Measurements from ENCODE around the gene STK10.

DNA sequence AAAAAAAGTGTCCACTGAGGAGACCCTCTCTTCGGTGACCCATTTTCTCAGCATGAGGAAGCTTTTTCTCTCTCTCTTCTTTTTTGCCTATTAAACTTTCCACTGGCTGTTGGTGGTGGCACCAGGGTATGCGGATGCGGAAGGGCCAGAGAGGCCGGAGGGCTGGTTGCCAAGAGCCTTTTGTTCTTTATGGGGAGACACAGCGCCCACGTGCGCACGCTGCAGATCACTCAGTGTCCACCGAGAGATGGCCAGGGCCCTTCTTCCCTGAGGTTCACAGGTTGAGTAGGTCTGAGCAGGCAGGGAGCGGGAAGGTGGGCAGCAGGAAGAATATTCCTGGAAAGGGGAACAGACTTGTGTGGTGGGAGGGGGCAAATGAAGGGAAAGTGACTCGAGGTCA, 69.1 kb downstream of the STK10 start:
- TF ChIP-seq, protein P1, sequence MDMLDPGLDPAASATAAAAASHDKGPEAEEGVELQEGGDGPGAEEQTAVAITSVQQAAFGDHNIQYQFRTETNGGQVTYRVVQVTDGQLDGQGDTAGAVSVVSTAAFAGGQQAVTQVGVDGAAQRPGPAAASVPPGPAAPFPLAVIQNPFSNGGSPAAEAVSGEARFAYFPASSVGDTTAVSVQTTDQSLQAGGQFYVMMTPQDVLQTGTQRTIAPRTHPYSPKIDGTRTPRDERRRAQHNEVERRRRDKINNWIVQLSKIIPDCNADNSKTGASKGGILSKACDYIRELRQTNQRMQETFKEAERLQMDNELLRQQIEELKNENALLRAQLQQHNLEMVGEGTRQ (IDR thresholded peaks at IDR 0.05; ENCODE audit: borderline replicate concordance, low read depth, low read length), result no peak
- TF ChIP-seq, protein P2, sequence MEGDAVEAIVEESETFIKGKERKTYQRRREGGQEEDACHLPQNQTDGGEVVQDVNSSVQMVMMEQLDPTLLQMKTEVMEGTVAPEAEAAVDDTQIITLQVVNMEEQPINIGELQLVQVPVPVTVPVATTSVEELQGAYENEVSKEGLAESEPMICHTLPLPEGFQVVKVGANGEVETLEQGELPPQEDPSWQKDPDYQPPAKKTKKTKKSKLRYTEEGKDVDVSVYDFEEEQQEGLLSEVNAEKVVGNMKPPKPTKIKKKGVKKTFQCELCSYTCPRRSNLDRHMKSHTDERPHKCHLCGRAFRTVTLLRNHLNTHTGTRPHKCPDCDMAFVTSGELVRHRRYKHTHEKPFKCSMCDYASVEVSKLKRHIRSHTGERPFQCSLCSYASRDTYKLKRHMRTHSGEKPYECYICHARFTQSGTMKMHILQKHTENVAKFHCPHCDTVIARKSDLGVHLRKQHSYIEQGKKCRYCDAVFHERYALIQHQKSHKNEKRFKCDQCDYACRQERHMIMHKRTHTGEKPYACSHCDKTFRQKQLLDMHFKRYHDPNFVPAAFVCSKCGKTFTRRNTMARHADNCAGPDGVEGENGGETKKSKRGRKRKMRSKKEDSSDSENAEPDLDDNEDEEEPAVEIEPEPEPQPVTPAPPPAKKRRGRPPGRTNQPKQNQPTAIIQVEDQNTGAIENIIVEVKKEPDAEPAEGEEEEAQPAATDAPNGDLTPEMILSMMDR (IDR thresholded peaks at IDR 0.05), result no peak
- TF ChIP-seq ELF1 (IDR thresholded peaks at IDR 0.05) (no peak), RAD21 (IDR thresholded peaks at IDR 0.05; ENCODE audit: low read length) (no peak)
